HL-60/S4 treated with phorbol 12-myristate 13-acetate at 8.2 ng/mL for 4 days and 3 days (cell line): ENCODE data around the gene LINC00305.

Source experiments
- in situ Hi-C: fragments of 300-500 bp; cut with MboI; formaldehyde crosslinking; loops from 2 replicates; pipeline ENCODE4 v1.15.0; 2022; ENCODE audit warnings: low sequenced_read_pairs

LINC00305 gene

DNA sequence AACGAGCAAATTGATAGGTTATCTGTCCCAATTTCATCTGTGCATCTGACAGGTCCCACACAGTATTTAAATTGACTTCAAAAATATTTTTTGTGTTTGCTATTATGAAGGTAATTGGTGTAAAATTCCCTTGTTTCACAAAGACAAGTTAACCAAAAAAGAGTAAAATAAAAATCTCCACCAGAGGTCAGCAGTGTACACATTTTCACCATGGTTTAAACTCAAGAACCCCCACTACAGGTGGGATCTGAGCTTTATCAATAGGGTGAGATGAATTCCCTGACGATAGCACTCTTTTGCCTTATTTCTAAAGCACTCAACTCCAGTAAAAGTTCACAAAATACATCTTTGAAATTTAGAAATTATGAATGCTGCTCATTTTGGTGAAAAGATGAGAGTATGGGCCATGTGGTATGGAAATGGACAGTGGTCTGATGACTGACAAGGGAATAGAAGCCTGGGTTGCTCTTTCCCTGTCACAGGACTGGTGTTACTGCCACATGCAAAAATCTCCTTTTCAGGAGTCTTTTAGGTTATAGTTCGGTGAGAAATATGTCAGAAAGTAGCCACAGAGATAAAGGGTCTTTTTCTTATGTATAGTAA is 111.0 kb downstream of the LINC00305 start:
- in situ Hi-C loops, result no loop called here

DNA sequence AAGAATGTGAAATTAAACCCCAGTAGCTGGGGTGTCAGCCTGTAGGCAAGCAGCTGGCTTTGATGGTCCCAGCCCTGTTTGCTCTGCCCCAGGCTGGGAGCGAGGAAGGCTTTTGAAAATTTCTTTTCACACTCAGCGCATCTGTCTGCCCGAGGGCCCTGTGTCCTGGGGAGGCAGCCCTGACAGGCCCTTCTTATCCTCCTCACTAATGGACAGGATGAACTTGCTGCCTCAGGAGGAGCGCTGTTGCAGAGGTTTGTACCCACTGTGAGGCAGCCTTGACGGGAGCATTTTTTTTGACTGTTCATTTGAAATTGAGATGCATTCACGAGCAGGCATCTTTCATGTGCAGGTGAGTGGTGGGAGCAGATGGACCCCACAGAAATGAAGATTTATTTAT is 116.6 kb downstream of the LINC00305 start:
- in situ Hi-C loops, result no loop called here

DNA sequence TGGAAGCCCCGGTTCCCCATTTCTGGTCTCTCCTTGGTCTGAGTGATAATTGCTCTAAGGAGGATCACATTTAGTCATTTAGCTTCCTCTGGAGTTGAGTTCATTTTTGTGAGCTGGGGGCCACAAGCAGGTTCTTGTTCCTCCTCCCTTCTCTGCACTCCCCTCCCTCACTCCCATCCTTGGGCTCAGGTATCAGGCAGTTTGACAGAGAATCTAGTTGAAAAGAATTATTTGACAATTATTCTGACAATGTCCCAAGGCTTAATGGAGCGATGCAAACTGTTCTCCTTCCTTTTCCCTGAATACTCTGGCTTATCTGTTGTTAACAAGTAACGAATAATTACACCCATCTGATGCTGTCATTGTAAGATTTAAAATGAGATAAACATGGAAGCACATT is 117.5 kb downstream of the LINC00305 start:
- in situ Hi-C loops, result no loop called here
